Fibroblast of lung (primary cell): ENCODE measurements around the gene CCDC183. TPM values are rescaled to one million over a fixed set of nuclear protein-coding genes. Genes with fewer than 3 reads are reported as not detected.
A peak's percentile ranks its signal among the peaks of the same experiment; 100 is the strongest.

Source experiments
- DNase-seq, 2 donors: peaks; one replicate each; pipeline versions ENCODE4 v3.0.0 to v3.0.0-alpha.2; 2010; ENCODE audit warnings: low read depth in 2 of 2
- H2AFZ ChIP-seq: 2 replicates; pipeline ENCODE4 v1.5.1; 2012; ENCODE audit warnings: low read length, control low read depth, inconsistent platforms
- H3K27ac ChIP-seq: 2 replicates; pipeline ENCODE4 v1.5.1; 2011; ENCODE audit warnings: low read length, control low read depth; ENCODE audit not compliant: insufficient read depth
- H3K27me3 ChIP-seq: 2 replicates; pipeline ENCODE4 v1.5.1; 2011; ENCODE audit warnings: mild to moderate bottlenecking, low read length; ENCODE audit not compliant: control insufficient read depth, insufficient read depth
- H3K36me3 ChIP-seq: 2 replicates; pipeline ENCODE4 v1.5.1; 2011; ENCODE audit warnings: low read length; ENCODE audit not compliant: control insufficient read depth, insufficient read depth
- H3K4me1 ChIP-seq: 2 replicates; pipeline ENCODE4 v1.5.1; 2011; ENCODE audit warnings: low read length; ENCODE audit not compliant: control insufficient read depth, insufficient read depth; ENCODE audit errors: extremely low read depth
- H3K4me2 ChIP-seq: 2 replicates; pipeline ENCODE4 v1.5.1; 2011; ENCODE audit warnings: low read length, control low read depth; ENCODE audit not compliant: insufficient read depth; ENCODE audit errors: extremely low read depth
- H3K4me3 ChIP-seq, 4 experiments: fragments of 200-600 bp in 1 of 4; sonication (generic) in 1 of 4; replicated peaks in 1 of 4; 2 replicates each; pipeline ENCODE4 v1.5.1; 2011 to 2016; ENCODE audit warnings: low read length in 4 of 4, low read depth in 3 of 4, mild to moderate bottlenecking in 3 of 4, control low read depth in 2 of 4, inconsistent platforms in 1 of 4, mixed read lengths in 1 of 4; ENCODE audit not compliant: insufficient read depth in 1 of 4; ENCODE audit errors: control extremely low read depth in 1 of 4
- H3K79me2 ChIP-seq: 2 replicates; pipeline ENCODE4 v1.5.1; 2012; ENCODE audit warnings: mild to moderate bottlenecking, low read length, inconsistent platforms; ENCODE audit not compliant: control insufficient read depth, insufficient read depth
- H3K9ac ChIP-seq: 2 replicates; pipeline ENCODE4 v1.5.1; 2011; ENCODE audit warnings: mild to moderate bottlenecking, low read length, control low read depth; ENCODE audit not compliant: insufficient read depth
- H3K9me3 ChIP-seq: 2 replicates; pipeline ENCODE4 v1.5.1; 2012; ENCODE audit warnings: low read depth, low read length; ENCODE audit not compliant: control insufficient read depth, insufficient read depth
- H4K20me1 ChIP-seq: 2 replicates; pipeline ENCODE4 v1.5.1; 2011; ENCODE audit warnings: low read length; ENCODE audit not compliant: control insufficient read depth, insufficient read depth; ENCODE audit errors: extremely low read depth
- CTCF ChIP-seq, 2 donors: IDR thresholded peaks in 1 of 2; conservative IDR thresholded peaks in 1 of 2; 1 replicate in 1 of 2; 2 replicates in 1 of 2; pipeline ENCODE4 v1.5.1; 2011 to 2012; ENCODE audit warnings: low read length in 2 of 2, control low read depth in 1 of 2, inconsistent platforms in 1 of 2, low read depth in 1 of 2, mild to moderate bottlenecking in 1 of 2
- EZH2 ChIP-seq: IDR thresholded peaks from 2 replicates; pipeline ENCODE4 v1.5.1; 2012; ENCODE audit warnings: low read length, control low read depth, mild to moderate bottlenecking; ENCODE audit errors: missing control alignments
- polyA plus RNA-seq, 2 donors: library from polyadenylated mRNA; depleted of rRNA in 1 of 2; stranded (reverse) in 1 of 2; unstranded in 1 of 2; fragments of >200 nt; gene quantifications; 2 replicates each; pipeline ENCODE4 v1.2.1, GENCODE V29; 2011 to 2012; ENCODE audit warnings: missing spikeins in 1 of 2
- total RNA-seq: library from RNA; depleted of rRNA; stranded (reverse); fragments of >200 nt; gene quantifications from 2 replicates; pipeline ENCODE4 v1.2.1, GENCODE V29; 2014

Gene CCDC183
- total and polyA plus RNA-seq, 2 donors (not counting 1 experiment from before 2014, with no cell fraction given) = 0.35 to 0.99 TPM

- Histone ChIP-seq H3K79me2 (no peaks in the 10 kb centered on the region), H4K20me1 (no peaks in the 10 kb centered on the region), H2AFZ (no peak overlapping the region), H3K9ac (peak overlapping the region; percentile 70), H3K9me3 (no peaks in the 10 kb centered on the region), H3K27me3 (peaks cover 16% of the 10 kb centered on the region), H3K36me3 (peaks cover 15% of the 10 kb centered on the region), H3K4me2 (peak overlapping the region; percentile 93), H3K27ac (peak overlapping the region; percentile 43), H3K4me1 (peaks cover 3% of the 10 kb centered on the region), H3K4me3 (peak overlapping the region; percentile 58 to 87 (median 77))
- TF ChIP-seq EZH2 (no peak), CTCF (conservative IDR thresholded peaks at IDR 0.05 in 1 of 2, IDR thresholded peaks at IDR 0.05 in 1 of 2; ENCODE audit: low read depth in 1 of 2, low read length in 2 of 2) (no peak)
- no peak for DNase-seq
Observed at GRCh38 chr9:136849960-136850865, 54.1 kb downstream of the CCDC183 start.

GRCh38 chr9:136850866-136851775 is 55.0 kb downstream of the CCDC183 start:
- Histone ChIP-seq H4K20me1 (no peaks in the 10 kb centered on the region), H2AFZ (no peak overlapping the region), H3K9ac (no peak overlapping the region), H3K4me1 (peaks cover 3% of the 10 kb centered on the region), H3K4me2 (no peak overlapping the region), H3K27me3 (peaks cover 7% of the 10 kb centered on the region), H3K36me3 (peaks cover 15% of the 10 kb centered on the region), H3K9me3 (no peaks in the 10 kb centered on the region), H3K79me2 (no peaks in the 10 kb centered on the region), H3K4me3 (peak overlapping the region in 1 of 4 experiments; percentile 87), H3K27ac (no peak overlapping the region)
- TF ChIP-seq EZH2 (no peak), CTCF (conservative IDR thresholded peaks at IDR 0.05 in 1 of 2, IDR thresholded peaks at IDR 0.05 in 1 of 2; ENCODE audit: low read depth in 1 of 2, low read length in 2 of 2) (no peak)
- DNase-seq = no peak
